Stimulated activated CD4-positive, alpha-beta T cell treated with anti-CD3 and anti-CD28 coated beads, Interleukin-12 subunit alpha, Interleukin-12 subunit beta, amount 100 ng/mL, for 24 hours (primary cell): ENCODE measurements around the gene TMEM119.
"Not testable (repeated sequence)": the region's sequence is repeated elsewhere in the genome, so short reads cannot be mapped to it uniquely, and the experiment has no call there.

Experiments used
- DNase-seq, 2 experiments: peaks; one replicate each; pipeline ENCODE4 v3.0.0-alpha.2; 2020; ENCODE audit warnings: low read depth in 2 of 2

Gene TMEM119

GRCh38 chr12:108602976-108603704, 5.3 kb upstream of the TMEM119 start:
- DNase-seq = no peak

- no peak for DNase-seq
Measured at GRCh38 chr12:108602209-108602705, 4.4 kb upstream of the TMEM119 start.

GRCh38 chr12:108600702-108601007, 2.8 kb upstream of the TMEM119 start:
- no peak for DNase-seq

- DNase-seq = no peak
Measured at GRCh38 chr12:108599948-108600701, 2.2 kb upstream of the TMEM119 start.

- DNase-seq = no peak
Measured at GRCh38 chr12:108599541-108599940, 1.7 kb upstream of the TMEM119 start.

- no peak for DNase-seq
Measured at GRCh38 chr12:108598553-108599250, 818 bp upstream of the TMEM119 start.

- no peak for DNase-seq
Measured at GRCh38 chr12:108596854-108597558, 878 bp downstream of the TMEM119 start.

- no peak for DNase-seq
Measured at GRCh38 chr12:108595711-108596647, 1.9 kb downstream of the TMEM119 start.

- DNase-seq = no peak
Measured at GRCh38 chr12:108594960-108595710, 2.7 kb downstream of the TMEM119 start.

GRCh38 chr12:108594323-108594903, 3.5 kb downstream of the TMEM119 start:
- DNase-seq = no peak

GRCh38 chr12:108592033-108592909, 5.6 kb downstream of the TMEM119 start:
- no peak for DNase-seq

- DNase-seq = no peak
Measured at GRCh38 chr12:108591267-108591980, 6.5 kb downstream of the TMEM119 start.

GRCh38 chr12:108590463-108590862, 7.4 kb downstream of the TMEM119 start:
- not testable (repeated sequence) for DNase-seq

- DNase-seq = no peak
Measured at GRCh38 chr12:108589840-108590229, 8.0 kb downstream of the TMEM119 start.

- no peak for DNase-seq
Measured at GRCh38 chr12:108589028-108589839, 8.7 kb downstream of the TMEM119 start.

GRCh38 chr12:108587826-108588225, 10.1 kb downstream of the TMEM119 start:
- no peak for DNase-seq

GRCh38 chr12:108586306-108586705, 11.6 kb downstream of the TMEM119 start:
- DNase-seq = no peak
